ENCODE measurements around the gene SLC25A25. TPM values are rescaled to one million over a fixed set of nuclear protein-coding genes. Genes with fewer than 3 reads are reported as not detected.

Gene SLC25A25
- total and polyA plus RNA-seq, 9 of the 15 experiments (the other 6 are each of a cell fraction or from before 2014, with no cell fraction given), result 0.07 to 35.9 (median 23.2) TPM

- TF ChIP-seq POLR3A (IDR thresholded peaks at IDR 0.05; ENCODE audit: borderline replicate concordance, extremely low read depth, insufficient read depth, insufficient read length) (no peak), ARNT (IDR thresholded peaks at IDR 0.05) (no peak), PURB (CRISPR knock-in tag; IDR thresholded peaks at IDR 0.05; ENCODE audit: low read depth) (no peak), TFE3 (CRISPR knock-in tag; IDR thresholded peaks at IDR 0.05) (no peak), ATF7 (IDR thresholded peaks at IDR 0.05) (no peak), NR4A1 (CRISPR knock-in tag; IDR thresholded peaks at IDR 0.05) (no peak), NR4A1 (tag; IDR thresholded peaks at IDR 0.05) (0 out of 2 replicates have a peak, but pooled peaks have one; percentile 42), ZBED1 (IDR thresholded peaks at IDR 0.05) (no peak), SIN3A (IDR thresholded peaks at IDR 0.05; ENCODE audit: borderline replicate concordance in 2 of 2, control insufficient read depth in 1 of 2, low read depth in 2 of 2, low read length in 2 of 2) (peak; percentile 78 to 94; a peak in 3 of 4 replicates), FOXK2 (conservative IDR thresholded peaks at IDR 0.05 in 1 of 2, IDR thresholded peaks at IDR 0.05 in 1 of 2; ENCODE audit: low read depth in 2 of 2) (no peak), STAG1 (CRISPR knock-in tag; IDR thresholded peaks at IDR 0.05; ENCODE audit: borderline replicate concordance) (no peak), PRPF4 (IDR thresholded peaks at IDR 0.05; ENCODE audit: insufficient read depth, low read depth, low read length, poor library complexity, severe bottlenecking) (no peak), ARID4B (CRISPR knock-in tag; IDR thresholded peaks at IDR 0.05) (peak; percentile 42; the same call in 1 of the 2 replicates), THRB (CRISPR knock-in tag; conservative IDR thresholded peaks at IDR 0.05) (no peak), ARID3B (CRISPR knock-in tag; IDR thresholded peaks at IDR 0.05; ENCODE audit: borderline replicate concordance) (no peak), ASH1L (IDR thresholded peaks at IDR 0.05; ENCODE audit: borderline replicate concordance, low read depth, partially characterized antibody) (no peak), ZNF263 (CRISPR knock-in tag; IDR thresholded peaks at IDR 0.05; ENCODE audit: borderline replicate concordance) (no peak)
These were observed 31.3 kb downstream of the SLC25A25 start (continued) for GRCh38 chr9:128099231-128099931.
